ENCODE results near the gene RTN4.
A peak's percentile ranks its signal among the peaks of the same experiment; 100 is the strongest.

The RTN4 gene

DNA sequence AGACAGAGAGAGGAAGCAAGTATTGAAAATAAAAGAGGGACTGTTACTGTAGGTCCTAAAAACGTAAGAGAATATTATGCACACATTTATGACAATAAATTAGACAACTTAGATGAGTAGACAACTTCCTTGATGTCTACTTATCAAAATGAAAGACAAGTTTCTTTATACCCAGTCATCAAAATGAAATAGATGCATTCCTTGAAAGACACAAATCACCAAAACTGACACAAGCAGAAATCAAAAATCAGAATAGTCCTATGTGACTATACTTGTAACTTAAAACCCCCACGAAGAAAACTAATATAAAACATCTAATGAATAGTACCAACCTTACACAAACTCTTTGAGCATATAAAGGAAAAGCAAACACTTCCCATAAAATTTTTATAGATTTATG lies 14.5 kb downstream of the RTN4 start:
- no peak for DNase-seq

DNA sequence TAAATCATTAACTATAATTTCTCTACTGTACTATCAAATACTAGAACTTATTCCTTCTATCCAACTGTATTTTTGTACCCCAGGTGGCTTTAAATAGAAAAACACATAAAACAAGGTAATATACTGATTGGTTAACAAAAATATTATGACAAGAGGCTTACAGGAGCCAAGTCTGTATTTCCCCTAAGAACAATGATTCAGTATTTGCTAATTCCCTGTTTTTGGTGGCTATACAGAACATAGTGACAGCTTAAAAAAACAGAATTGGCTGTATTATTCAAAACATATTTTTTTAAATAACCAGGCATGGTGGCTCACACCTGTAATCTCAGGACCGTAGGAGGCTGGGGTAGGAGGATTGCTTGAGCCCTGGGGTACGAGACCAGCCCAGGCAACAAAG lies 16.3 kb downstream of the RTN4 start:
- no peak for DNase-seq

GRCh38 chr2:55033076-55033742 lies 17.0 kb downstream of the RTN4 start:
- no peak for DNase-seq

- no peak for DNase-seq
These were observed 18.7 kb downstream of the RTN4 start for GRCh38 chr2:55031505-55031904.

DNA sequence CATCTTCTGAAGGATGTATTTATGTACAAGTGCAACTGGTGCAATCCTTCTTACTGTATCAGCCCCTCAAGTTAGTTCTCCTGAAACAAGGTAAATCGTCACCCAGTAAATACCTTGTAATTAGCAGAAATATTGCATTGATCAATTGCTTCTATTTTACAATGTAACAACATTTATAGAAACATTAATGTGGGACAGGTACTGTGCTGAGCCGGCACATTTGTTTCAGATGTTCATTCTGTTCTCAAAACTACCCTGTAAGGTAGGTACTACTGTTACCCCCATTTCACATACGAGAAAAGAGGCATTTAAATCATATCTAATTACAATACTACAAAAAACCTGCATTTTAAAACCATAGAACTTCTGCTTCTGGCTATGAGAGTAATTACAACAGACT lies 19.5 kb downstream of the RTN4 start:
- no peak for DNase-seq

- no peak for DNase-seq
These were observed 21.2 kb downstream of the RTN4 start for GRCh38 chr2:55029098-55029497.

GRCh38 chr2:55027226-55027625 lies 23.0 kb downstream of the RTN4 start:
- DNase-seq, result no peak

GRCh38 chr2:55026202-55026601 lies 24.0 kb downstream of the RTN4 start:
- DNase-seq, result no peak

- no peak for DNase-seq
These were observed 24.6 kb downstream of the RTN4 start for GRCh38 chr2:55025627-55026026.

GRCh38 chr2:55025082-55025481 lies 25.2 kb downstream of the RTN4 start:
- no peak for DNase-seq

DNA sequence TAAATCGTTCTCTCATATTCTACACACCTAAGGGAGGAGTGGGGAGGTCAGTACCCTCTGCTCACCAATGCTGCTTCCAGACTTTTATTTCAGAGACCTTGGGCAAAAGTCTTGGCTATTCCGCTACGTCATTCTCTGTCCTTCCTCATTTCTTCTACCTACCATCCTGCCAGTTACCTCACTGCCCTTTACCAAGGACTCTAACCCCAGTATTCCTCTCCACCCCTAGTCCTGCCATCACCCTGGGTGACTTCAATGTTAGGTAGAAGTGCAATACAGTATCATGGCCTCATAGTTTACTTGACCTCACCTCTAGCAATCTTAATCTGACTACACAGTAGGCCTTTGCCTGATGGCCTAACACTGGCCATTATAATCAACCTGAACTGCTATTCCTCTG lies 27.8 kb downstream of the RTN4 start:
- DNase-seq, result no peak

DNA sequence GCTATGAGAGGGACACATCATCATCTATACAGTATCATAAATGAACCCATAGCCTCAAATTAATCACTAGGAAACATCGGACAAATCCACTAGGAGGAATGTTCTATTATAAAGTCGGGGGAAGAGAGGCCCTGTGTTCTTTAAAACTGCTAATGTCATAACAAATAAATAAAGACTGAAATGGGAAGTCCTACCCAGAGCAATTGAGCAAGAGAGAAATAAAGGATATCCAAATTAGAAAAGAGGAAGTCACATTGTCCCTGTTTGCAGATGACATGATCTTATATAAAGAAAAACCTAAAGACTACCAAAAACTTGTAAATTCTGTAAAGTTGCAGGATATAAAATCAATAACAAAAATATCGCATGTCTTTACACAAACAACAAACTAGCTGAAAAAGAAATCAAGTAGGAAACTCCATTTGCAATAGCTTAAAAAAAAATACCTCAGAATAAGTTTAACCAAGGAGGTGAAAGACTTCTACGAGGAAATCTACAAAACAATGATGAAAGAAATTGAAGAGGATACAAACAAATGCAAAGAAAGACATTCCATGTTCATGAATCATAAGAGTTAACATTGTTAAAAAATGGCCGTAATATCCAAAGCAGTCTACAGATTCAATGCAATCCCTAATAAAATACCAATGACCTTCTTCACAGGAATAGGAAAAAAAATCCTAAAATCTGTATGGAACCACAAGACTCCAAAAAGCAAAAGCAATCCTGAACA lies 30.6 kb downstream of the RTN4 start:
- DNase-seq, result no peak

DNA sequence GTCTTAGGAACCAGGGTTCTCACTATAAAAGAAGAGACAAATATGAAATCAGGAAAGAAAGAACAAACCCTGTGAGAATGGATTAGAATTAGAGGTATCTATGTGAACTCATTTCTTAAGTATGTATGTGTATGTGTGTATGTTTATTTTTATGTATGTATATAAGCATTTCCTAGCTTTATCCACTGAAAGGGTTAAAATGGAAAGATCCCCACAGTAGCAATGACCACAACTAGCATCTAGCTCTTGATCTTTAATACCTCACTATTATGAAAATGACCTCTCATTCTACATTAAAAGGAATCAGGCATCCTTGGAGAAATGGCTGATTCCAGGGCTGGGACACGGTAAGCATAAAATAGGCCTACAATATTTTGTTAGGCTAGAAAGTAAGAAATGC lies 31.6 kb downstream of the RTN4 start:
- no peak for DNase-seq

DNA sequence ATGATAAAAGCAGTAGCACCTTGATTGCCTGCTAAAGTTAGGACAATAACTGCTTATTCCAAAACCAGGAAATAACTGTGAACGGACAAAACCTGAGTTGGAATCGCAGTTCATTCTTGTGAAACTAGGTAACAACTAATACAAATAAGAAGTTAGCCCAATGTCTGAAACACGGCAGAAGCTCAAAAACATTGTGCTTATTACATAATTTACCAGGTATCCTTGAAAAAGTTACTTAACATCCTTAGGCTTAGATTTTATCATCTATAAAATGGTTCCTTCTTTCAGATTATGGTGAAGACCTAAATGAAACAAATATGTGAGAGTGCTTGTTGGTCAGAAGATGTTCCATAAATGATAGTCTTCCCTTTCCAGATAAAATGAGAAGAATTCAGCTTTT lies 32.4 kb downstream of the RTN4 start:
- DNase-seq, result no peak

GRCh38 chr2:55017428-55017827 lies 32.8 kb downstream of the RTN4 start:
- no peak for DNase-seq

- DNase-seq, result peak in 1 of 4 experiments; percentile 1
These were observed 35.0 kb downstream of the RTN4 start for GRCh38 chr2:55014962-55015939.

DNA sequence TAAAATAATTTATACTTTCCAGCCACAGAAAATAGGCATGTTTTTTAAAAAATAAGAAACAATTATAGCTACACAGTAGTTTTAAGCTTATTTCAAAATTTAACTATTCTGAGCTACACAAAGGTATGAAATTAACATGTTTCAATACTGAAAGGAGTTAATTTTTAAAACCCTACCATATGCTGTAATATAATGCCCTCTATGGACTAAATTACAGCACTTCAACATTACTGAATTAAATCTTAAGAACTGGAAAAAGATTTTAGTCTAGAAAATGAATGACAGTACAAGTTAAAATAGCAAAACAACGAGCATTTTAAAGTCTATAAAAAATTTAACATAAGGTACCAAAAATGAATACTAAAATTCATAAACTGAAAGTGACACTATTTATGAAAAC lies 36.3 kb downstream of the RTN4 start:
- DNase-seq, result no peak

- no peak for DNase-seq
These were observed 37.4 kb downstream of the RTN4 start for GRCh38 chr2:55012672-55013484.

GRCh38 chr2:55011831-55012671 lies 38.2 kb downstream of the RTN4 start:
- no peak for DNase-seq

DNA sequence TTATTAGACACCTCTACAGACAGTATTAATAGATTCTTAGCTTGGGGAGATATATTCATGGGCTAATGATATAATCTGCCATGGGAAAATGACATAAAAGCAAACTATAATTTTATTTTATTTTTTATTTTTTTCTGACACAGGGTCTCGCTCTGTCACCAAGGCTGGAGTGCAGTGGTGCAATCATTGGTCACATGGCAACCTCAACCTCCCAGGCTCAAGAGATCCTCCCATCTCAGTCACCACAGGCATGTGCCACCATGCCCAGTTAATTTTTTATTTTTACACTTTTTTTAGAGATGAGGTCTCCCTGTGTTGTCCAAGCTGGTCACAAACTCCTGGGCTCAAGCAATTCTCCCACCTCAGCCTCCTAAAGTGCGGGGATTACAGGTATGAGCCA lies 39.3 kb downstream of the RTN4 start:
- no peak for DNase-seq

GRCh38 chr2:55010149-55010591 lies 40.1 kb downstream of the RTN4 start:
- peak in 1 of 4 experiments; percentile 17 for DNase-seq

Data from activated CD4-positive, CD25-positive, alpha-beta regulatory T cell (primary cell).